Heart right ventricle (tissue), 16 donors: Measurements from ENCODE around the gene CFAP99. TPM values are rescaled to one million over a fixed set of nuclear protein-coding genes. Genes with fewer than 3 reads are reported as not detected.
A peak's percentile ranks its signal among the peaks of the same experiment; 100 is the strongest.

Experiments used
- ATAC-seq, 8 donors: fragments of 200-7000 bp; cut with Tn5 transposase; one replicate each; pipeline ENCODE4 v1.9.1; 2020; ENCODE audit warnings: mild to moderate bottlenecking in 8 of 8, moderate library complexity in 8 of 8, moderate number of reproducible peaks in 1 of 8
- DNase-seq, 2 donors: peaks; one replicate each; pipeline ENCODE4 v3.0.0-alpha.2; 2020
- H3K27ac ChIP-seq, 10 donors: fragments of 200-600 bp; sonication (generic) in 2 of 10; one replicate each; pipeline versions ENCODE4 v1.5.0 to v1.8.0; 2020 to 2022; ENCODE audit warnings: mild to moderate bottlenecking in 3 of 10
- H3K27me3 ChIP-seq, 7 donors: fragments of 200-600 bp; one replicate each; pipeline ENCODE4 v1.8.0; 2021 to 2022; ENCODE audit warnings: mild to moderate bottlenecking in 2 of 7
- H3K36me3 ChIP-seq, 9 donors: fragments of 200-600 bp; sonication (generic) in 1 of 9; one replicate each; pipeline versions ENCODE4 v1.5.0 to v1.8.0; 2020 to 2022; ENCODE audit warnings: mild to moderate bottlenecking in 2 of 9
- H3K4me1 ChIP-seq, 9 donors: fragments of 200-600 bp; sonication (generic) in 1 of 9; one replicate each; pipeline versions ENCODE4 v1.5.0 to v1.8.0; 2020 to 2022; ENCODE audit warnings: mild to moderate bottlenecking in 4 of 9
- H3K4me3 ChIP-seq, 10 donors: fragments of 200-600 bp; sonication (generic) in 2 of 10; one replicate each; pipeline versions ENCODE4 v1.5.0 to v1.8.0; 2020 to 2022; ENCODE audit warnings: mild to moderate bottlenecking in 7 of 10, moderate library complexity in 2 of 10
- H3K9me3 ChIP-seq, 11 donors: fragments of 200-600 bp in 10 of 11; sonication (generic) in 2 of 11; one replicate each; pipeline versions ENCODE4 v1.5.0 to v1.8.0; 2013 to 2022; ENCODE audit warnings: mild to moderate bottlenecking in 2 of 11, control low read depth in 1 of 11, moderate library complexity in 1 of 11
- WGBS, 2 donors: extraction: QIAGEN DNeasy Blood & Tissue Kit; methylation state at CpG; one replicate each; pipeline ENCODE4 v1.1.7; 2013; ENCODE audit warnings: inconsistent platforms in 1 of 2; 5-methylcytosine and 5-hydroxymethylcytosine counted together
- intact Hi-C, 10 donors: fragments of 100-400 bp; cut with DNase I; formaldehyde crosslinking; loops; one replicate each; pipeline versions ENCODE4 v1.11.1 to v1.14.2; 2022
- polyA plus RNA-seq, 2 donors: library from polyadenylated mRNA; stranded (reverse); fragments of 200-250 nt; gene quantifications; one replicate each; pipeline ENCODE4 v1.2.3, GENCODE V29; 2013
- total RNA-seq, 10 donors: library from RNA; stranded (reverse); fragmentation: NEBNext Ultra II Directional in 3 of 10; extraction: Animal tissue kit (Norgen Biotek cat#: 25700) in 3 of 10; gene quantifications; one replicate each; pipeline versions ENCODE4 v1.2.1 to v1.2.4, GENCODE V29; 2021 to 2023
- TF ChIP-seq, protein P1 (sequence below), 9 donors: fragments of 200-600 bp; sonication (generic) in 2 of 9; IDR thresholded peaks; one replicate each; pipeline versions ENCODE4 v1.5.0 to v1.8.0; 2021 to 2022; ENCODE audit warnings: antibody characterized with exemption in 9 of 9, mild to moderate bottlenecking in 5 of 9, moderate library complexity in 1 of 9
- donor health status: Arrhythmogenic right ventricular cardiomyopathy.
- donor health status: ischemic (EF 13 %, LVEDD 7.1; RV severe dilation, severe dysfunction).
- donor health status: healthy with polysubstance abuse.
- donor health status: DM: no; HTN: yes; CAD: no.
- donor health status: DM: no; HTN: no; CAD: no.
- donor health status: ischemic (EF 25% LVEDD 6.9; RV normal size, moderate dysfunction).
- donor health status: ischemic (EF 25% LVEDD 5.7; RV mildly dilated, moderate dysfunction).
- donor health status: healthy.
- donor health status: DM: yes; HTN: yes; CAD: no.
- donor health status: Ischemic cardiomyopathy.
- donor health status: ischemic (EF 35%, LVEDD 5.7; RV mildly dilated, moderate dysfunction).
- donor health status: nonischemic (EF 11% LVEDD 7.7; RV severe dilation, severe dysfunction).
- donor health status: DM: yes; HTN: yes; CAD: no.
- donor health status: PGD.
- donor health status: ischemic (EF 29% LVEDD 5.4; RV normal size, mild dysfunction).
- donor health status: nonischemic (EF 23%, LVEDD 6.1; RV moderate dilation, normal function).

The CFAP99 gene
- total and polyA plus RNA-seq, 12 donors: not detected

DNA sequence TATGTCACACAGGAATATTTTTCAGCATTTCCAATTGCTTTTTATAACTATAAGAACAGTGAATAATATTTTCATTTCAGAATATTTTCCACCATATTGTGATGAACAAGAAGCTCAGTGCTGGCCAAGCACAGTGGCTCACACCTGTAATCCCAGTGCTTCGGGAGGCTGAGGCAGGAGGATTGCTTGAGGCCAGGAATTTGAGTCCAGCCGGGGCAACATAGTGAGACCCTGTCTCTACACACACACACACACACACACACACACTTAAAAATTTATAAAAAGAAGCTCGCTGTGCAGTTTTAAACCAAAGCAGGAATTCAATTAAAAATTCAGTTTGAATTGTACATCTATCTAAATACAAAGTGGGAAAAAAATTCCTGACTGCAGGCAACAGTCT is 3.5 kb upstream of the CFAP99 start:
- Histone ChIP-seq H3K27me3 (peaks cover 0 to 40% (median 7%) of the 10 kb centered on the region in 7 donors), H3K4me3 (no peak overlapping the region), H3K27ac (no peak overlapping the region), H3K4me1 (peaks cover 14 to 70% (median 39%) of the 10 kb centered on the region in 9 donors), H3K9me3 (no peaks in the 10 kb centered on the region), H3K36me3 (no peaks in the 10 kb centered on the region)
- ATAC-seq (no peak), DNase-seq (no peak)
- WGBS, 2 donors: 92 to 94% methylated on average over 3 of the region's 3 CpGs
- TF ChIP-seq, protein P1, sequence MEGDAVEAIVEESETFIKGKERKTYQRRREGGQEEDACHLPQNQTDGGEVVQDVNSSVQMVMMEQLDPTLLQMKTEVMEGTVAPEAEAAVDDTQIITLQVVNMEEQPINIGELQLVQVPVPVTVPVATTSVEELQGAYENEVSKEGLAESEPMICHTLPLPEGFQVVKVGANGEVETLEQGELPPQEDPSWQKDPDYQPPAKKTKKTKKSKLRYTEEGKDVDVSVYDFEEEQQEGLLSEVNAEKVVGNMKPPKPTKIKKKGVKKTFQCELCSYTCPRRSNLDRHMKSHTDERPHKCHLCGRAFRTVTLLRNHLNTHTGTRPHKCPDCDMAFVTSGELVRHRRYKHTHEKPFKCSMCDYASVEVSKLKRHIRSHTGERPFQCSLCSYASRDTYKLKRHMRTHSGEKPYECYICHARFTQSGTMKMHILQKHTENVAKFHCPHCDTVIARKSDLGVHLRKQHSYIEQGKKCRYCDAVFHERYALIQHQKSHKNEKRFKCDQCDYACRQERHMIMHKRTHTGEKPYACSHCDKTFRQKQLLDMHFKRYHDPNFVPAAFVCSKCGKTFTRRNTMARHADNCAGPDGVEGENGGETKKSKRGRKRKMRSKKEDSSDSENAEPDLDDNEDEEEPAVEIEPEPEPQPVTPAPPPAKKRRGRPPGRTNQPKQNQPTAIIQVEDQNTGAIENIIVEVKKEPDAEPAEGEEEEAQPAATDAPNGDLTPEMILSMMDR (IDR thresholded peaks at IDR 0.05): no peak
- intact Hi-C loops: loop anchor here in 8 of 10 donors (5.0 to 10.0 kb wide), 6 partner anchors 47 to 550 kb away; partner anchors contain the start of genes MXD4 (in 6 of the 8), HAUS3 (in 3 of the 8), POLN (in 3 of the 8) and GRK4 (in 1 of the 8)

DNA sequence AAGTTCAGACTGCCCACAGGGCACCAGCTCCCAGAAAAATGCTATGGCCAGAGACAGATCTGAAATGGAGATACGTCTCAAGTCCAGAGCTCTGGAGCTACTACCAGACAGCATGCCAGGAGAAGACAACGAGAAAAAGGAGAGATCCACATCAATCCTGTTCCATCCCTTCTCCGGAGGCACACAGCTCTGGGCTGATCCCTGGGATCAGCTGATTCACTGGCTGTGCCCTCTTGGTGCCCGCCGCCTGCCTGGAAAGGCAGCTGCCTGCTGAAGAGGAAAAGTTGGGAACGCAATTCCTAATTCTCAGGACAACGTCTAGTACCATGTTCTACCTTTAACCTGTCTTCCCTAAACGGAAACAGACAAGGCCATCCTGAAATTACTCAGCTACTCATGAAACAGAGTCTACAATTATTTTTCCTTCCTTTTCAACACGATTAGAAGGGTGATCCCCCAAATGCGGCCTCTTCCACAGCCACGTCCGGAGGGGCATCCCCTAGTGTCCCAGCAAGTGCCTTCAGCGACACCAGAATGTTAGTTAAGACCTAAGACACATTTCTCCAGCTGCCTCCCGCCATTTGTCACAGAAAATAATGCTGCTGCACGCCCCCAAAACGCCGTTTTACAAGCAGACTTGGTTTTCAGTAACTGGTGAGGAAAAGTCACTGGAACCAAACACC is 2.7 kb upstream of the CFAP99 start:
- H3K9me3 ChIP-seq: no peaks in the 10 kb centered on the region
- no peak for ATAC-seq
- intact Hi-C loops: loop anchor here in 8 of 10 donors (5.0 to 10.0 kb wide), 6 partner anchors 46 to 549 kb away; partner anchors contain the start of genes MXD4 (in 6 of the 8), HAUS3 (in 3 of the 8), POLN (in 3 of the 8) and GRK4 (in 1 of the 8)
- peak overlapping the region in 2 of 10 donors; percentile 6 to 72 for H3K27ac ChIP-seq
- DNase-seq: no peak
- peaks cover 0 to 48% (median 15%) of the 10 kb centered on the region in 7 donors for H3K27me3 ChIP-seq
- H3K36me3 ChIP-seq: no peaks in the 10 kb centered on the region
- WGBS, 2 donors: 62 to 70% methylated on average over 17 of the region's 17 CpGs
- TF ChIP-seq, protein P1 (IDR thresholded peaks at IDR 0.05): no peak
- peak overlapping the region in 8 of 10 donors; percentile 42 to 93 (median 63) for H3K4me3 ChIP-seq
- H3K4me1 ChIP-seq: peaks cover 14 to 68% (median 39%) of the 10 kb centered on the region in 9 donors

DNA sequence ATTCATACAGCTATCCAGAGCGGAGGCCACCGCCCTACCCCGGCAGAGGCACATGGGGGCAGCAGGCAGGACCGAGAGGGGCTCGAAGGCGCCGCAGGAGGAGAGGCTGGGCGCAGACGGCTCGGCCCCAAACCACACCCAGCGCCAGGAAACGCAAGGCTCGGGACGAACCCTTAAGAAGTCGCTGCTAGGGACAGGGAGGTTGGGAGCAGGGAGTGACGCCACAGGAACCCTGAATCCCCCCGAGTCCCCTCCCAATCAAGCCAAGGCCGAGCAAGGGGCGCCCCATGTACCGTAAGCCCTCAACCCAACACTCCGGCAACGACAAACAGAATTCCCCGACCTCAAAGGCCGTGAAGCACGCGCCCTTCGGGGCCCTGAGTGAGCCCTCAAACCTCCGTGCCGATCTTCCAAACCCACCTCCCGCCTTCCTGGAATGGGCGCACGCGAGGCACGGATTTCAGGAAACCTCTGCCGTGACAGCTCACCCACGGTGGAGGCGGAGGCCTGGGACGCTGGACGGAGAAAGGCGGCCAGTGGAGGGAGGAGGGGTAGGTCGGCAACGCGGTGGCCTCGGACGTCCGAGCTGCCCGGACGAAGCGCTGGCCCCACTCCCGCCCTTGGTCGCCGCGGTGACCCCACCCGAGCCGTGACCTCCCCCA is 2.1 kb upstream of the CFAP99 start:
- intact Hi-C loops: loop anchor here in 8 of 10 donors (5.0 to 10.0 kb wide), 6 partner anchors 46 to 548 kb away; partner anchors contain the start of genes MXD4 (in 6 of the 8), HAUS3 (in 3 of the 8), POLN (in 3 of the 8) and GRK4 (in 1 of the 8)
- Histone ChIP-seq H3K4me3 (peak overlapping the region; percentile 25 to 93 (median 63)), H3K27ac (peak overlapping the region in 5 of 10 donors; percentile 6 to 74 (median 48)), H3K4me1 (peaks cover 14 to 61% (median 39%) of the 10 kb centered on the region in 9 donors), H3K36me3 (no peaks in the 10 kb centered on the region), H3K27me3 (peaks cover 0 to 55% (median 21%) of the 10 kb centered on the region in 7 donors), H3K9me3 (no peaks in the 10 kb centered on the region)
- ATAC-seq: no peak
- 7 to 8% methylated on average over 40 to 55 of the region's 55 CpGs for WGBS, 2 donors
- TF ChIP-seq, protein P1 (IDR thresholded peaks at IDR 0.05): no peak
- no peak for DNase-seq

DNA sequence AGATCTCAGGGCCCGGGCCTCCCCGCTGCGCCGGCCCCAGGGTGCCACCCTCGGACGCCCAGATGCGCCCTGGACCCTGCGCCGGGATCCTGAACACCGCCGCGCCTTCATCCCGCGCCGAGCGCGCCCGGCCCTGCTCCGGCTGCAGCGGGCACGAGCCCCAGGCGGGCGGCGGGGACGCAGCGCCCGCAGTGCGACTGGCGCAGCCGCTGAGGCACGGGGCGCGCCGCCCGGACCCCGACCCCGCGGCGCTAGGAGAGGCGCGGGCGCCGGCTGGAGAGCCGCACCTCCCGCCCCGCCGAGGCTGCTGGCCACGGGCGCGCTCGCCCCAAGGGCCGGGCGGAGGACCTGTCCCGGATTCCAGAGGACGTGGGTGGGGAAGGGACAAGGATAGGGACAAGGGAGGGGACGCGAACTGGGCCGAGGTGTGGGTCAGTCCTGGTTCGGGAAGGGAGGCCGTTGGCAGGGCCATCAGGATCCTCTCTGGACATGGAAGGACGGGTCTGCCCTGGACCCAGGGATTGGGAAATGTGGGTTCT is 1.5 kb upstream of the CFAP99 start:
- Histone ChIP-seq H3K27me3 (peaks cover 0 to 61% (median 27%) of the 10 kb centered on the region in 7 donors), H3K9me3 (no peaks in the 10 kb centered on the region), H3K27ac (peak overlapping the region in 5 of 10 donors; percentile 6 to 74 (median 48)), H3K4me1 (peaks cover 14 to 55% (median 37%) of the 10 kb centered on the region in 9 donors), H3K4me3 (peak overlapping the region; percentile 41 to 93 (median 63)), H3K36me3 (no peaks in the 10 kb centered on the region)
- no peak for ATAC-seq
- TF ChIP-seq, protein P1 (IDR thresholded peaks at IDR 0.05): no peak
- DNase-seq: no peak
- WGBS, 2 donors: 0% methylated on average over 44 to 61 of the region's 61 CpGs
- intact Hi-C loops: loop anchor here in 8 of 10 donors (5.0 to 10.0 kb wide), 6 partner anchors 45 to 548 kb away; partner anchors contain the start of genes MXD4 (in 6 of the 8), HAUS3 (in 3 of the 8), POLN (in 3 of the 8) and GRK4 (in 1 of the 8)
